ENCODE measurements around the gene PDE1C.

The PDE1C gene

GRCh38 chr7:31894308-31894707 is 175.9 kb downstream of the PDE1C start:
- no peak for DNase-seq (ENCODE audit: low read depth)
- TF ChIP-seq MYC (IDR thresholded peaks at IDR 0.05; ENCODE audit: low read depth, low read length): no peak
- no peak overlapping the region for H3K4me3 ChIP-seq (ENCODE audit: low read depth, low read length)

GRCh38 chr7:31893365-31893764 is 176.8 kb downstream of the PDE1C start:
- TF ChIP-seq POLR2A (IDR thresholded peaks at IDR 0.05; ENCODE audit: extremely low read depth, insufficient read length) (no peak), MYC (IDR thresholded peaks at IDR 0.05; ENCODE audit: low read depth, low read length) (no peak), MAX (IDR thresholded peaks at IDR 0.05; ENCODE audit: low read depth, low read length) (no peak), CTCF (IDR thresholded peaks at IDR 0.05; ENCODE audit: low read depth, low read length) (no peak)
- H3K4me3 ChIP-seq (ENCODE audit: low read depth, low read length): no peak overlapping the region
- no peak for DNase-seq (ENCODE audit: low read depth)

GRCh38 chr7:31892099-31892829 is 177.9 kb downstream of the PDE1C start:
- no peak overlapping the region for H3K4me3 ChIP-seq (ENCODE audit: low read depth, low read length)
- no peak for TF ChIP-seq CTCF (IDR thresholded peaks at IDR 0.05; ENCODE audit: low read depth, low read length)
- no peak for TF ChIP-seq POLR2A (IDR thresholded peaks at IDR 0.05; ENCODE audit: extremely low read depth, insufficient read length)
- TF ChIP-seq MAX (IDR thresholded peaks at IDR 0.05; ENCODE audit: low read depth, low read length): no peak
- no peak for TF ChIP-seq MYC (IDR thresholded peaks at IDR 0.05; ENCODE audit: low read depth, low read length)
- DNase-seq (ENCODE audit: low read depth): no peak

GRCh38 chr7:31890766-31891165 is 179.4 kb downstream of the PDE1C start:
- H3K4me3 ChIP-seq (ENCODE audit: low read depth, low read length): no peak overlapping the region
- TF ChIP-seq CTCF (IDR thresholded peaks at IDR 0.05; ENCODE audit: low read depth, low read length) (no peak), POLR2A (IDR thresholded peaks at IDR 0.05; ENCODE audit: extremely low read depth, insufficient read length) (no peak), MAX (IDR thresholded peaks at IDR 0.05; ENCODE audit: low read depth, low read length) (no peak), MYC (IDR thresholded peaks at IDR 0.05; ENCODE audit: low read depth, low read length) (no peak)
- DNase-seq (ENCODE audit: low read depth): no peak

GRCh38 chr7:31890198-31890597 is 180.0 kb downstream of the PDE1C start:
- DNase-seq (ENCODE audit: low read depth): peak; percentile 9
- H3K4me3 ChIP-seq (ENCODE audit: low read depth, low read length): no peak overlapping the region
- TF ChIP-seq MYC (IDR thresholded peaks at IDR 0.05; ENCODE audit: low read depth, low read length): no peak
- no peak for TF ChIP-seq CTCF (IDR thresholded peaks at IDR 0.05; ENCODE audit: low read depth, low read length)
- no peak for TF ChIP-seq MAX (IDR thresholded peaks at IDR 0.05; ENCODE audit: low read depth, low read length)
- no peak for TF ChIP-seq POLR2A (IDR thresholded peaks at IDR 0.05; ENCODE audit: extremely low read depth, insufficient read length)

- no peak overlapping the region for H3K4me3 ChIP-seq (ENCODE audit: low read depth, low read length)
- TF ChIP-seq CTCF (IDR thresholded peaks at IDR 0.05; ENCODE audit: low read depth, low read length) (no peak), MYC (IDR thresholded peaks at IDR 0.05; ENCODE audit: low read depth, low read length) (no peak), MAX (IDR thresholded peaks at IDR 0.05; ENCODE audit: low read depth, low read length) (no peak), POLR2A (IDR thresholded peaks at IDR 0.05; ENCODE audit: extremely low read depth, insufficient read length) (no peak)
- DNase-seq (ENCODE audit: low read depth): no peak
These were observed 183.2 kb downstream of the PDE1C start for GRCh38 chr7:31887006-31887405.

Measured in NB4 (cell line).